Bronchial epithelial cell (primary cell): ENCODE results near the gene TMEM45B. TPM values are rescaled to one million over a fixed set of nuclear protein-coding genes. Genes with fewer than 3 reads are reported as not detected.
A peak's percentile ranks its signal among the peaks of the same experiment; 100 is the strongest.
"Not testable (repeated sequence)": the region's sequence is repeated elsewhere in the genome, so short reads cannot be mapped to it uniquely, and the experiment has no call there.

Experiments used
- DNase-seq: peaks from one replicate; pipeline ENCODE4 v3.0.0-alpha.2; 2010; ENCODE audit warnings: low read depth
- FAIRE-seq: peaks from 2 replicates; lab custom pipeline; 2011; peaks lifted over from hg19 to GRCh38; lab: Jason Lieb, UNC
- H3K27me3 ChIP-seq: 2 replicates; pipeline ENCODE4 v1.5.1; 2011; ENCODE audit warnings: low read length; ENCODE audit not compliant: control insufficient read depth, insufficient read depth
- H3K36me3 ChIP-seq: 2 replicates; pipeline ENCODE4 v1.5.1; 2011; ENCODE audit warnings: low read length; ENCODE audit not compliant: control insufficient read depth, insufficient read depth
- H3K4me3 ChIP-seq: 2 replicates; pipeline ENCODE4 v1.5.1; 2011; ENCODE audit warnings: mild to moderate bottlenecking, low read depth, low read length, control low read depth
- CTCF ChIP-seq: IDR thresholded peaks from 2 replicates; pipeline ENCODE4 v1.5.1; 2011; ENCODE audit warnings: mild to moderate bottlenecking, moderate library complexity, low read length, control low read depth, inconsistent platforms; ENCODE audit not compliant: insufficient read depth, severe bottlenecking
- total RNA-seq: library from RNA; depleted of rRNA; stranded (reverse); fragments of >200 nt; gene quantifications from 2 replicates; pipeline ENCODE4 v1.2.1, GENCODE V29; 2014

The TMEM45B gene
- total RNA-seq, 1 donor from 2014 or later: 162 TPM

GRCh38 chr11:129814244-129815014 is 1.2 kb upstream of the TMEM45B start:
- DNase-seq (no peak), FAIRE-seq (no peak)
- Histone ChIP-seq H3K36me3 (no peaks in the 10 kb centered on the region), H3K27me3 (no peaks in the 10 kb centered on the region), H3K4me3 (no peak overlapping the region)
- no peak for TF ChIP-seq CTCF

GRCh38 chr11:129817534-129818051 is 1.9 kb downstream of the TMEM45B start:
- Histone ChIP-seq H3K4me3 (no peak overlapping the region), H3K27me3 (no peaks in the 10 kb centered on the region), H3K36me3 (no peaks in the 10 kb centered on the region)
- DNase-seq: peak; percentile 39
- peak; percentile 95 for FAIRE-seq
- TF ChIP-seq CTCF: no peak

- not testable (repeated sequence) for H3K36me3 ChIP-seq, H3K27me3 ChIP-seq, H3K4me3 ChIP-seq, DNase-seq, FAIRE-seq
These were observed 2.6 kb downstream of the TMEM45B start for GRCh38 chr11:129818236-129818635.

- FAIRE-seq (no peak), DNase-seq (peak; percentile 71)
- H3K27me3 ChIP-seq: no peaks in the 10 kb centered on the region
- H3K36me3 ChIP-seq: no peaks in the 10 kb centered on the region
- no peak for TF ChIP-seq CTCF
- no peak overlapping the region for H3K4me3 ChIP-seq
These were observed 3.6 kb downstream of the TMEM45B start for GRCh38 chr11:129819237-129819636.

GRCh38 chr11:129820228-129820627 is 4.6 kb downstream of the TMEM45B start:
- not testable (repeated sequence) for H3K36me3 ChIP-seq, H3K27me3 ChIP-seq, FAIRE-seq, H3K4me3 ChIP-seq, DNase-seq

GRCh38 chr11:129823281-129823680 is 7.6 kb downstream of the TMEM45B start:
- FAIRE-seq, H3K36me3 ChIP-seq: not testable (repeated sequence)
- DNase-seq: peak; percentile 64

GRCh38 chr11:129823799-129824198 is 8.2 kb downstream of the TMEM45B start:
- not testable (repeated sequence) for H3K4me3 ChIP-seq, DNase-seq, FAIRE-seq, H3K27me3 ChIP-seq, H3K36me3 ChIP-seq

More at GRCh38 chr11:129823281-129823680, 7.6 kb downstream of the TMEM45B start:
- not testable (repeated sequence) for H3K27me3 ChIP-seq, H3K4me3 ChIP-seq
